GF-D8 (cell line): ENCODE measurements around the gene MYO5B.

ENCODE experiments used
- DNase-seq: peaks from one replicate; lab custom pipeline; 2025; lab: John Stamatoyannopoulos, UW

MYO5B gene

DNA sequence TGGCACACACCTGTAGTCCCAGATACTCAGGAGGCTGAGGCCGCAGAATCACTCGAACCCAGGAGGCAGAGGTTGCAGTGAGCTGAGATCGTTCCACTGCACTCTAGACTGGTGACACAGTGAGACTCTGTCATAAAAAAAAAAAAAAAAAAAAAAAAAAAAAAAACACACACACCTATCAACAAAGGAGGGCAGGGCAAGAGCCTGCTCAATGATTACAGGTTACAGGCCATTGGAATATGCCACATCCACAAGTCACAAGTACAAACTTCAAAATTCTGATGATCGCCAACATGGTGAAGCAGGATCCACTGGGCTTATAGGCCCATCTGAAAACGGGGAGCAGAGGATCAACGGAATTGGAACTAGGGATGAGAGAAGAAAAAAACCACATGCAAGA lies 6.3 kb downstream of the MYO5B start:
- no peak for DNase-seq

- DNase-seq = no peak
Observed at GRCh38 chr18:50187659-50188058, 7.3 kb downstream of the MYO5B start.

DNA sequence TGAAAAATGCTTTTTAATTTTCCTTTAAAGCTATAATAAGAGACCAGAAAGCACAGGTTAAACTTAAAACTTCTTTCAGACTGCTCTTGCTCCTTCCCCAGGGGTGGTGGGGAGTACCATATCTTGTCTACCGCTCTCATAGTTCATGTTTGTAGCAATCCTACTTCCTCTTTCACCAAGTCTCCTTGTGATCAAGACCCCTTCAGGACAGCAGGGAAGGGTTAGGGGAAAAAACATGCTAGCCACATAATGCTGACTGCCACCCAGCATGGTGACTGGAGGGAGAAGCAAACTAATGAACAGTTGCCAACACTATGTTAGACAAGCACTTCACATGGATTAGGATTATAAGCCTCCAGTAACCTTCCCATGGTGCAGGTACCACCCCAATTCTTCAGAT lies 8.6 kb downstream of the MYO5B start:
- DNase-seq = no peak

DNA sequence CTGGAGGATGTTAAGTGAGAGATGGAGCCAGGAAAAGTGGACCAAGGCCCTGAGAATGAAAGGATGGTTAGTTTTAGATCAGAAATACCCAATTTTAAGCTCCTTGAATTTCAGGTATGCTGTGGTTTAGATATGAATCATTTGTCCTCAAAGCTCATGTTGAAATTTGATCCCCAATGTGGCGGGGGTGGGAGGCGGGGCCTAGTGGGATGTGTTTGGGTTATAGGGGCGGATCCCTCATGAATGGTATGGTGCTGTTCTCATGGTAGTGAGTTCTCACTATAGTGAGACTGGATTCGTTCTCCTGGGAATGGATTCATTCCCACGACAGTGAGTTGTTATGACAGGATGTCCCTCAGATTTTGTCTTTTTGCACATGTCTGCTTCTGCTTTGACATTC lies 11.4 kb downstream of the MYO5B start:
- DNase-seq = no peak

- no peak for DNase-seq
Observed at GRCh38 chr18:50182511-50182910, 12.4 kb downstream of the MYO5B start.

DNA sequence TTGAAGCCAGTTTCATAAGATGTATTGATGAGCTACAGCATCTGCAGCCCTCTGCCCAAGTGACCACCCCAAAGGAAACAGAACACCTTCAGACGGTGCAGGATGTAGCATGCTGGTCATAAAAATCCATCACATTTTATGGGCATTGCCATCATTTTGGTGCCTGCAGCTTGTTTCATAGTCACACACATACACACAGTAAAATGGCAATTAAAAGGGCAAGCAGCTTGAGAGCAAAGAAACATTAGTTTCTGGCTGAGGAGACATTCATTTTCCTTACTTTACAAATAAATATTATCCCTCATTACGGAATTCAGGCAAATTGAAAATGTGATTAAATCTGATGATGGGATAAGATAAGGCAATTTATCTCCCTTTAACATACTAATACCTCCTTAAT lies 13.4 kb downstream of the MYO5B start:
- DNase-seq = no peak

- DNase-seq = no peak
Observed at GRCh38 chr18:50179465-50179864, 15.5 kb downstream of the MYO5B start.

GRCh38 chr18:50177294-50177992 lies 17.5 kb downstream of the MYO5B start:
- DNase-seq = no peak

- DNase-seq = no peak
Observed at GRCh38 chr18:50172367-50172766, 22.6 kb downstream of the MYO5B start.

DNA sequence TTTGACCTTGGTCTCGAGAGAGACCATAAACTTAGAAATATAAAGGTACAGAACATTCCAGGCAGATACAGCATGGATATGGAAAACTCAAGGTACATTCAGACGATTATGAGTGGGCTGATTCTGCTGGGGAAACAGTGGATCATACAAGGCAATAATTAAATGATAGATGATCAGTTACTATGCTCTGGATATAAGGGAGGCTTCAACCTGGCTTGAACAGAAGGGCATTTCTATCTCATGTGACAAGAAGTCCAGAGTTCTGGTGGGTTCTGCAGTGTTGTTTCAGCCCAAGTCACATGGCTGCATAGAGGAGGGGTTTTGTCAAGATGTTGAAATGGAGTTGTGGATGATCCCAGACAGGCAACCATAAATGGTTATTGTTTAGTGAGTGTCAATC lies 23.5 kb downstream of the MYO5B start:
- DNase-seq = no peak

- no peak for DNase-seq
Observed at GRCh38 chr18:50170004-50170403, 24.9 kb downstream of the MYO5B start.

DNA sequence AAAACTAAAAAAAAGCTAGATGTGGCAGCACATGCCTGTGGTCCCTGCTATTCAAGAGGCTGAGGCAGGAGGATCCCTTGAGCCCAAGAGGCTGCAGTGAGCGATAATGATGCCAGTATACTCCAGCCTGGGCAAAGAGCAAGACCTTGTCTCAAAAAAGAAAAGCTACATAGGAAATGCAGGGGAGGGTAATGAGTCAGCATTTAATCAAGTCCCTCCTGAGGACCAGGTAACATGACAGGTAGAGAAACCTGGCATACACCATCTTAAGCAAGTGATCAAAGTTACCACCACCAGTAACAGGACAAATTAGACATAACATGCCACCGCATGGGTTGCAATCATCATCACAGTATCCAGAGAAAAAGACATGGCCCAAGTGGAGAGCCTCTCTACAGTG lies 25.8 kb downstream of the MYO5B start:
- DNase-seq = no peak

- no peak for DNase-seq
Observed at GRCh38 chr18:50167966-50168365, 27.0 kb downstream of the MYO5B start.

- no peak for DNase-seq
Observed at GRCh38 chr18:50166901-50167300, 28.0 kb downstream of the MYO5B start.

GRCh38 chr18:50163505-50163904 lies 31.4 kb downstream of the MYO5B start:
- DNase-seq = no peak

DNA sequence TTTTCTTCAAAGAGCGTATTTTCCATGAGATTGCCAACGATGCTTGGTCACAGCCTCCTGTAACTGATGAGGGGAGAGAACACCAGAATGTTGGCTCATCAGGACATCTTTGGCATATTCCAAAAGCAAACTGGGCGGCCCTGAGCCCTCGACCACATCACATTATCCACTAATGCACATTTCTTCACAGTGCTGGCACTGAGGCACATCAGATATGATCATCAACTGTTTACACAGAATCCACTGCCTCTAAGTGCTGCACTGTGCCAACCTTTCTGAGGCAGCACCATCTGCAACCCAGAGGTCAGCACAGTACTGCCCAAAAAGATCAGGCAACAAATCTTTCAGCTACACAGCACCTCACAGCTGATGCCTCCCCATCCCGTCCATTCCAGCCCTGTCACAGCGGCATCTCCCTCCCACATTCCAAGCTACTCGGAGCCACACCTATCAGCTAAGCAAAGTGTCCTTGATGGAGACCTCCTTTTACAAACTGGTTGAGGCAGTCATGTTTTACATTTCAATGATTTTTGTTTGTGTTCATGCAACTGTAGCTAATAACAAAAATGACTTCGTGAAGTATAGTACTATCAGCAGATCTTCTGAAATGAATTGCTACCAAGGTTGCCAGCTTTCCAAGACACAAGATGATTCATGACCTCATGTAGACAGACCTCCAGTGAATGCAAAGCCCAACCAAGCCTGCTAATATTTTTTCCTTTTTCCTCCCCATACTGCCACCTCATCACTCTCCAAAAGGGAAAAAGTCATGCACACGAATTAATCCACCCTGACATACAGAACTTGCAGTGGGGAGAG lies 32.3 kb downstream of the MYO5B start:
- no peak for DNase-seq

GRCh38 chr18:50161597-50162205 lies 33.2 kb downstream of the MYO5B start:
- no peak for DNase-seq

- no peak for DNase-seq
Observed at GRCh38 chr18:50159654-50160046, 35.3 kb downstream of the MYO5B start.

- DNase-seq = no peak
Observed at GRCh38 chr18:50158866-50159653, 35.9 kb downstream of the MYO5B start.

GRCh38 chr18:50155406-50155805 lies 39.5 kb downstream of the MYO5B start:
- no peak for DNase-seq

- DNase-seq = no peak
Observed at GRCh38 chr18:50154420-50154819, 40.5 kb downstream of the MYO5B start.

DNA sequence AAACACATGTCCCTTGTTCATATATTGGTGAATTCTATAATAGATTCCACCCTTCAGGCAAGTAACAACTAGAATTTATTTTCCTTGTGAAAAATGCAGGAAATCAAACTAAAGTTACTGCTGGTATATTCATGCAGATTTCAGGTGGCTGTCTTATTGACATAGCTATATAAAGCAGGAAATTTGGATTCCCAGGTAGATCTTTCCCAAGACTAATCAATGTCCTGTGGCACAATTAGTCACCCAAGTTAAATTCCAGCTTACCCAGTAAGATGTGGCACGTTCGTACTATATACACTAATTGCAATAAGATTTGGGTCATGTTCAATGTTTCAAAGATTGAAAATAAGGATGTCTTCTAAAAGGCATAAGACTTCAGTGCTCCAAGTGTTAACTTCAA lies 42.0 kb downstream of the MYO5B start:
- no peak for DNase-seq
